K562 (cell line): ENCODE measurements around the gene PPP1R14B. TPM values are rescaled to one million over a fixed set of nuclear protein-coding genes. Genes with fewer than 3 reads are reported as not detected.
A peak's percentile ranks its signal among the peaks of the same experiment; 100 is the strongest.

Experiments
- CEBPB ChIP-seq: fragments of 450-650 bp; IDR thresholded peaks from 2 replicates; pipeline ENCODE4 v1.6.1; 2016; ENCODE audit warnings: missing genetic modification characterization, missing compliant biosample characterization
- EHMT2 ChIP-seq: fragments of 450-650 bp; IDR thresholded peaks from 2 replicates; pipeline ENCODE4 v1.6.1; 2018; ENCODE audit warnings: antibody characterized with exemption
- ETV5 ChIP-seq: sonication (generic); formaldehyde crosslinking; IDR thresholded peaks from 2 replicates; pipeline ENCODE4 v1.4.0; 2020; ENCODE audit warnings: low read depth, mild to moderate bottlenecking, missing genetic modification reagents
- FUS ChIP-seq: fragments of 200-400 bp; formaldehyde crosslinking; optimal IDR thresholded peaks from 2 replicates; pipeline ENCODE3; 2017; ENCODE audit warnings: low read depth, low read length
- MTA3 ChIP-seq: fragments of 450-650 bp; formaldehyde crosslinking; IDR thresholded peaks from 2 replicates; pipeline ENCODE4 v1.6.1; 2017; ENCODE audit warnings: mild to moderate bottlenecking, borderline replicate concordance
- SMAD3 ChIP-seq: fragments of 450-650 bp; formaldehyde crosslinking; conservative IDR thresholded peaks from 2 replicates; pipeline ENCODE4 v1.4.0; 2020; ENCODE audit warnings: mild to moderate bottlenecking
- TAF7 ChIP-seq: fragments of 450-650 bp; IDR thresholded peaks from 2 replicates; pipeline ENCODE4 v1.6.1; 2016; ENCODE audit warnings: missing genetic modification characterization, missing compliant biosample characterization
- ZC3H8 ChIP-seq: fragments of 450-650 bp; IDR thresholded peaks from 2 replicates; pipeline ENCODE4 v1.6.1; 2017
- ZNF23 ChIP-seq: fragments of 250-450 bp; sonication (Bioruptor Pico); IDR thresholded peaks from 2 replicates; pipeline ENCODE4 v1.4.0; 2020; ENCODE audit warnings: mild to moderate bottlenecking
- ZNF445 ChIP-seq: fragments of 250-450 bp; sonication (Bioruptor Pico); IDR thresholded peaks from 2 replicates; pipeline ENCODE4 v1.4.0; 2020; ENCODE audit warnings: low read depth, mild to moderate bottlenecking, moderate library complexity
- ZNF561 ChIP-seq: fragments of 450-650 bp; formaldehyde crosslinking; conservative IDR thresholded peaks from 2 replicates; pipeline ENCODE4 v1.4.0; 2020; ENCODE audit warnings: mild to moderate bottlenecking, moderate library complexity
- ZNF778 ChIP-seq: fragments of 450-650 bp; formaldehyde crosslinking; IDR thresholded peaks from 2 replicates; pipeline ENCODE4 v1.4.0; 2020; ENCODE audit warnings: mild to moderate bottlenecking, moderate library complexity
- ZSCAN29 ChIP-seq: fragments of 450-650 bp; IDR thresholded peaks from 2 replicates; pipeline ENCODE4 v1.6.1; 2017
- polyA plus RNA-seq, 8 experiments: library from polyadenylated mRNA; depleted of rRNA in 4 of 8; stranded (reverse) in 5 of 8; unstranded in 3 of 8; fragments of >200 nt; fragmentation: Nextera tagmentation in 2 of 8; fragmentation: Illumina TruSeq in 1 of 8; extraction: Ambion mirVana in 2 of 8; extraction: Trizol in 1 of 8; gene quantifications; 2 replicates each; pipeline versions ENCODE4 v1.2.1 to v1.2.3, GENCODE V29; 2011 to 2014; ENCODE audit warnings: inconsistent platforms in 1 of 8, missing spikeins in 1 of 8
- total RNA-seq, 7 experiments: library from RNA; depleted of rRNA in 6 of 7; stranded (reverse); fragments of >200 nt in 6 of 7; fragmentation: Illumina TruSeq in 2 of 7; extraction: Trizol in 2 of 7; gene quantifications; 2 replicates each; pipeline versions ENCODE4 v1.2.1 to v1.2.3, GENCODE V29; 2011 to 2021; ENCODE audit warnings: low replicate concordance in 1 of 7
- TF ChIP-seq, protein P1 (sequence below): fragments of 250-450 bp; sonication (Bioruptor Pico); IDR thresholded peaks from 2 replicates; pipeline ENCODE4 v1.4.0; 2020; ENCODE audit warnings: mild to moderate bottlenecking, moderate library complexity
- TF ChIP-seq, protein P2 (sequence below): IDR thresholded peaks from 2 replicates; pipeline ENCODE4 v1.6.1; 2012; ENCODE audit warnings: low read depth, low read length, improper control_type of control experiment, borderline replicate concordance
- TF ChIP-seq, protein P3 (sequence below): fragments of 250-450 bp; sonication (Bioruptor Pico); IDR thresholded peaks from 2 replicates; pipeline ENCODE4 v1.8.0; 2022; ENCODE audit warnings: moderate library complexity, mild to moderate bottlenecking, inconsistent platforms

Gene PPP1R14B
- total and polyA plus RNA-seq, 9 of the 15 experiments (the other 6 are each of a cell fraction or from before 2014, with no cell fraction given), result 7.7 to 566 (median 212) TPM

DNA sequence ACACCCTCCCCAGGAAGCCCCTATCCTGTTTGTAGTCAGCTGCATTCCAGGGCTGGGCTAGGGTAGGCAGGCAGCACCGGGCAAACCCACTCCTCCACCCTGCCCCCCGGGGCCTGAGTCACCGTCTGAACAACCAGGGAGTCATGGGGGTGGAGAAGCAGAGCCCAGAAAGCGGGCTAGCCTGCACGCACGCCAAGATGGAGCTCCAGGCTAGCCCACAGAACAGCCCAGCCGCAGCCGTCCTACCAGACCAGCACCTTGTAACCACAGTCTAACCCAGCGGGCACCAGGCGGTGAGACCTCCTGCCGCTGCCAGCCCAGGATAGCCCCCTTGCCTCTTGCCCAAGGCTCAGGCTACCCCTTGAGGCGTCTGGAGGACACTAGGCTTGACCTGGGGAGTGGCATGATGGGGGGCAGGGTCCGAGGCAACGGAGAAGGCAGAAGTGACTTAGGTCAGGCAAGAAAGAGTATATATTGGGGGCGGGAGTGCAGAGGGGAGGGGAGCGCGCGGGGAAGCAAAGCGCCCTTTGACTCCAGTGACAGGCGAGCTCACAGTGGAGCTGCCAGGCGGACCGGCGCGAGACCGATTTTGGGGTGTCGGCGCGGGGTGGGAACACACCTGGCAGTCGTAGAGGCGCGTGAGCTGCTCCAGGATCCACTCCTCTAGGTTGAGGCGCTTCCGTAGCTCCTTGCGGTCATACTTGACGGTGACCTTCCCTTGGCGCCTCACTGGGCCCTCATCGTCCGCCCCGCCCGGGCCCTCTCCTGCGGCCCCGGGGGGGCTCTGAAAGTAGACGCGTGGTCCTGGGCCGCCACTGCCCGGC is 734 bp downstream of the PPP1R14B start (continued):
- TF ChIP-seq, protein P1, sequence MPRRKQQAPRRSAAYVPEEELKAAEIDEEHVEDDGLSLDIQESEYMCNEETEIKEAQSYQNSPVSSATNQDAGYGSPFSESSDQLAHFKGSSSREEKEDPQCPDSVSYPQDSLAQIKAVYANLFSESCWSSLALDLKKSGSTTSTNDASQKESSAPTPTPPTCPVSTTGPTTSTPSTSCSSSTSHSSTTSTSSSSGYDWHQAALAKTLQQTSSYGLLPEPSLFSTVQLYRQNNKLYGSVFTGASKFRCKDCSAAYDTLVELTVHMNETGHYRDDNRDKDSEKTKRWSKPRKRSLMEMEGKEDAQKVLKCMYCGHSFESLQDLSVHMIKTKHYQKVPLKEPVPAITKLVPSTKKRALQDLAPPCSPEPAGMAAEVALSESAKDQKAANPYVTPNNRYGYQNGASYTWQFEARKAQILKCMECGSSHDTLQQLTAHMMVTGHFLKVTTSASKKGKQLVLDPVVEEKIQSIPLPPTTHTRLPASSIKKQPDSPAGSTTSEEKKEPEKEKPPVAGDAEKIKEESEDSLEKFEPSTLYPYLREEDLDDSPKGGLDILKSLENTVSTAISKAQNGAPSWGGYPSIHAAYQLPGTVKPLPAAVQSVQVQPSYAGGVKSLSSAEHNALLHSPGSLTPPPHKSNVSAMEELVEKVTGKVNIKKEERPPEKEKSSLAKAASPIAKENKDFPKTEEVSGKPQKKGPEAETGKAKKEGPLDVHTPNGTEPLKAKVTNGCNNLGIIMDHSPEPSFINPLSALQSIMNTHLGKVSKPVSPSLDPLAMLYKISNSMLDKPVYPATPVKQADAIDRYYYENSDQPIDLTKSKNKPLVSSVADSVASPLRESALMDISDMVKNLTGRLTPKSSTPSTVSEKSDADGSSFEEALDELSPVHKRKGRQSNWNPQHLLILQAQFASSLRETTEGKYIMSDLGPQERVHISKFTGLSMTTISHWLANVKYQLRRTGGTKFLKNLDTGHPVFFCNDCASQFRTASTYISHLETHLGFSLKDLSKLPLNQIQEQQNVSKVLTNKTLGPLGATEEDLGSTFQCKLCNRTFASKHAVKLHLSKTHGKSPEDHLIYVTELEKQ (CRISPR knock-in tag), result no peak
- TF ChIP-seq ZSCAN29, result no peak
- TF ChIP-seq FUS, result no peak
- TF ChIP-seq, protein P2, sequence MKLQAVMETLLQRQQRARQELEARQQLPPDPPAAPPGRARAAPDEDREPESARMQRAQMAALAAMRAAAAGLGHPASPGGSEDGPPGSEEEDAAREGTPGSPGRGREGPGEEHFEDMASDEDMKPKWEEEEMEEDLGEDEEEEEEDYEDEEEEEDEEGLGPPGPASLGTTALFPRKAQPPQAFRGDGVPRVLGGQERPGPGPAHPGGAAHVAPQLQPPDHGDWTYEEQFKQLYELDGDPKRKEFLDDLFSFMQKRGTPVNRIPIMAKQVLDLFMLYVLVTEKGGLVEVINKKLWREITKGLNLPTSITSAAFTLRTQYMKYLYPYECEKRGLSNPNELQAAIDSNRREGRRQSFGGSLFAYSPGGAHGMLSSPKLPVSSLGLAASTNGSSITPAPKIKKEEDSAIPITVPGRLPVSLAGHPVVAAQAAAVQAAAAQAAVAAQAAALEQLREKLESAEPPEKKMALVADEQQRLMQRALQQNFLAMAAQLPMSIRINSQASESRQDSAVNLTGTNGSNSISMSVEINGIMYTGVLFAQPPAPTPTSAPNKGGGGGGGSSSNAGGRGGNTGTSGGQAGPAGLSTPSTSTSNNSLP, result no peak
- TF ChIP-seq ZNF445 (CRISPR knock-in tag), result no peak
- TF ChIP-seq ZC3H8, result no peak
- peak; percentile 71; the same call in 1 of the 2 replicates for TF ChIP-seq MTA3
- TF ChIP-seq ZNF778 (CRISPR knock-in tag), result no peak
- TF ChIP-seq EHMT2, result no peak
- TF ChIP-seq TAF7 (tag), result no peak
- no peak for TF ChIP-seq SMAD3 (CRISPR knock-in tag)
- TF ChIP-seq ZNF561 (CRISPR knock-in tag), result no peak
- no peak for TF ChIP-seq ETV5
- no peak for TF ChIP-seq ZNF23
- TF ChIP-seq, protein P3, sequence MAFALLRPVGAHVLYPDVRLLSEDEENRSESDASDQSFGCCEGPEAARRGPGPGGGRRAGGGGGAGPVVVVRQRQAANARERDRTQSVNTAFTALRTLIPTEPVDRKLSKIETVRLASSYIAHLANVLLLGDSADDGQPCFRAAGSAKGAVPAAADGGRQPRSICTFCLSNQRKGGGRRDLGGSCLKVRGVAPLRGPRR (CRISPR knock-in tag), result no peak
- no peak for TF ChIP-seq CEBPB (tag)
